ENCODE data around the gene KIN.

Gene KIN, protein sequence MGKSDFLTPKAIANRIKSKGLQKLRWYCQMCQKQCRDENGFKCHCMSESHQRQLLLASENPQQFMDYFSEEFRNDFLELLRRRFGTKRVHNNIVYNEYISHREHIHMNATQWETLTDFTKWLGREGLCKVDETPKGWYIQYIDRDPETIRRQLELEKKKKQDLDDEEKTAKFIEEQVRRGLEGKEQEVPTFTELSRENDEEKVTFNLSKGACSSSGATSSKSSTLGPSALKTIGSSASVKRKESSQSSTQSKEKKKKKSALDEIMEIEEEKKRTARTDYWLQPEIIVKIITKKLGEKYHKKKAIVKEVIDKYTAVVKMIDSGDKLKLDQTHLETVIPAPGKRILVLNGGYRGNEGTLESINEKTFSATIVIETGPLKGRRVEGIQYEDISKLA

DNA sequence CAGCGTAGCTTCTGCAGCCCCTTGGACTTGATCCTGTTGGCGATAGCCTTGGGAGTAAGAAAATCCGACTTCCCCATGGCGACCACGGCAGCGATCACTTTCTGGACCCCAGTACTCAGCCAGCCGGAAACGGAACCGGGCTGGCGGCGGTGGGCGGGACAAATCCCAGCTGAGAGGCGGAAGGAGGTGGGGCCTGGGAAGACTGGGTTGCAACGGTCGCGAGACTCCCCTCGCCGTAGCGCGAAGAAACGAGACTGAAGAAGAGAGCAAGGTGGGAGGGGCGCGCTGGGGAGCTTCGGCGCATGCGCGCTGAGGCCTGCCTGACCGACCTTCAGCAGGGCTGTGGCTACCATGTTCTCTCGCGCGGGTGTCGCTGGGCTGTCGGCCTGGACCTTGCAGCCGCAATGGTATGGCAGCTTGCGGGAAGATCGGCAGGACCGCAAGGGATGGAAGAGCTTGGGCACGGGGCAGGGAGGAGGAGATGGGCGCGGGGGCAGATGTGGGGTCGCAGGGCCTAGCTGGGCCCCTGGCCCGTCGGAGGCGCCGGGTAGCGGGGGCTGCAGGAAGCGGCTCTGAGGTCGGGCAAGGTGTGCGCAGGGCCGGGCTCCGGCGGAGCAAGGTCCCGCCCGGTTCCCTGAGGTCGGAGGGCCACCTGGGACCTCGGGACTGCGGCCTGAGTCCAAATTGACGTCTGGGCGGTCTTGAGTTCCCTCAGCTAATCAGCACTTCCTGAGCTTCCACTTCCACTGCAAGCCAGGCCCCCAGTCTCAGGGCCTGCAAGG, at the start of gene KIN, which contains the start of gene ATP5F1C:
Gene KIN (minus strand): TSS at position 137 of the 782 bp plus-strand sequence. CDS start 60 bp downstream, at position 77.
Gene ATP5F1C (plus strand): TSS at position 321 of the 782 bp plus-strand sequence. CDS start 31 bp downstream, at position 352.
- no peaks in the 10 kb centered on the region for H3K9me3 ChIP-seq (ENCODE audit: severe bottlenecking)
- peak within 1 kb of the TSS; percentile 84 for H3K27ac ChIP-seq
- no peaks in the 10 kb centered on the region for H3K27me3 ChIP-seq (ENCODE audit: insufficient read depth, low read depth, severe bottlenecking)
- DNase-seq: peak; percentile 91
- TF ChIP-seq, protein P1, sequence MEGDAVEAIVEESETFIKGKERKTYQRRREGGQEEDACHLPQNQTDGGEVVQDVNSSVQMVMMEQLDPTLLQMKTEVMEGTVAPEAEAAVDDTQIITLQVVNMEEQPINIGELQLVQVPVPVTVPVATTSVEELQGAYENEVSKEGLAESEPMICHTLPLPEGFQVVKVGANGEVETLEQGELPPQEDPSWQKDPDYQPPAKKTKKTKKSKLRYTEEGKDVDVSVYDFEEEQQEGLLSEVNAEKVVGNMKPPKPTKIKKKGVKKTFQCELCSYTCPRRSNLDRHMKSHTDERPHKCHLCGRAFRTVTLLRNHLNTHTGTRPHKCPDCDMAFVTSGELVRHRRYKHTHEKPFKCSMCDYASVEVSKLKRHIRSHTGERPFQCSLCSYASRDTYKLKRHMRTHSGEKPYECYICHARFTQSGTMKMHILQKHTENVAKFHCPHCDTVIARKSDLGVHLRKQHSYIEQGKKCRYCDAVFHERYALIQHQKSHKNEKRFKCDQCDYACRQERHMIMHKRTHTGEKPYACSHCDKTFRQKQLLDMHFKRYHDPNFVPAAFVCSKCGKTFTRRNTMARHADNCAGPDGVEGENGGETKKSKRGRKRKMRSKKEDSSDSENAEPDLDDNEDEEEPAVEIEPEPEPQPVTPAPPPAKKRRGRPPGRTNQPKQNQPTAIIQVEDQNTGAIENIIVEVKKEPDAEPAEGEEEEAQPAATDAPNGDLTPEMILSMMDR (IDR thresholded peaks at IDR 0.05; ENCODE audit: low read depth, low read length): no peak
- H3K4me3 ChIP-seq (ENCODE audit: low read depth, low read length): peak within 1 kb of the TSS; percentile 83
- peaks cover 4% of the 10 kb centered on the region; the same call in 1 of the 2 replicates for H3K36me3 ChIP-seq

DNA sequence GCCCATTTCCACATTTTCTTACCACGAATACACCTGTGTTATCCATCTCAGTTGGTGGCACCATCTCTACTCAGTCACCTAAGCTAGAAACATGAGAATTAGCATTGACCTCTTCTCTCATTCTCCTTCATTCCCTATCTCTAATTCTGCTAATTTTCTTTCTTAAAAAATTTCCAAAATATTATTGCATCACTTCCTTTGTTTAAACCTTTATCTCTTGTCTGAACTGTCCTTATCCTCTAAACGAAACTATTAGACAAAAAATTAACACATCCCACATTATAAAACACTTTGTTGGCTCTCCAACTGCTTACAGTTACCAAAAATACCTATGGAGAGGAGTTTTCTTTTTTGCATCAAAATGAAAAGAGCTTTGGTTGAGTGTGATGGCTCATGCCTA, 48.8 kb upstream of the KIN start:
- Histone ChIP-seq H3K27me3 (ENCODE audit: insufficient read depth, low read depth, severe bottlenecking) (no peaks in the 10 kb centered on the region), H3K27ac (no peak overlapping the region), H3K4me3 (ENCODE audit: low read depth, low read length) (no peak overlapping the region), H3K36me3 (no peaks in the 10 kb centered on the region), H3K9me3 (ENCODE audit: severe bottlenecking) (no peaks in the 10 kb centered on the region)
- DNase-seq: no peak
- TF ChIP-seq, protein P1 (IDR thresholded peaks at IDR 0.05; ENCODE audit: low read depth, low read length): no peak

DNA sequence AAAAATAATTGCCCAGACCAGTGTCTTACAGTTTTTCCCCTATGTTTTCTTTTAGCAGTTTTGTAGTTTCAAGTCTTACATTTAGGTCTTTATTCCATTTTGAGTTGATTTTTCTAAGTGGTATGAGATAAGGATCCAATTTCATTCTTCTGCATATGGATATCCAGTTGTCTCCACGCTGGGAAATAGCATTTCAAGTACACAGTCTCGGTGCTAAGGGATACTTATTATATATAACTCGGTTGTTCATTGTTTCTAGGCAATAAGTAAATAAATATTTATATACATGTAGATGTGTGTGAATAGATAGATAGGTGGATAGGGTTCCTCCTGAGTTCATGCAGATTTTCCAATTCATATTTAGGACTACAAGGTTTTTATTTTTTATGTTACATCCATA, 46.5 kb upstream of the KIN start:
- no peaks in the 10 kb centered on the region for H3K36me3 ChIP-seq
- no peak for DNase-seq
- TF ChIP-seq, protein P1 (IDR thresholded peaks at IDR 0.05; ENCODE audit: low read depth, low read length): no peak

DNA sequence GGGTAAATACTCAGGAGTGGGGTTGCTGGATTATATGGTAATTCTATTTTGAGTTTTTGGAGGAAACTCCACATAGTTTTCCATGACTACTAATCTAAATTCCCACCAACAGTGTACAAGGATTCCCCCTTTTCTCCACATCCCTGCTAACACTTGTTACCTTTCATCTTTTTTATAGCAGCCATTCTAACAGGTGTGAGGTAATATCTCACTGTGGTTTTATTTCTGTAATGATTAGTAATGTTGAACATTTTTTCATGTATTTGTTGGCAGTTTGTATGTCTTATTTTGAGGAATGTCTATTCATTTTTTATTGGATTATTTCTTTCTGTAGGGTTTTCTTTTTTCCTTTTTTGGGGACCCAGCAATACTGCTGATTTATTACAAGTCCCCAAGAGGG, 45.4 kb upstream of the KIN start:
- no peaks in the 10 kb centered on the region for H3K36me3 ChIP-seq
- TF ChIP-seq, protein P1 (IDR thresholded peaks at IDR 0.05; ENCODE audit: low read depth, low read length): no peak
- H3K9me3 ChIP-seq (ENCODE audit: severe bottlenecking): no peaks in the 10 kb centered on the region
- no peaks in the 10 kb centered on the region for H3K27me3 ChIP-seq (ENCODE audit: insufficient read depth, low read depth, severe bottlenecking)
- no peak overlapping the region for H3K4me3 ChIP-seq (ENCODE audit: low read depth, low read length)
- no peak for DNase-seq
- no peak overlapping the region for H3K27ac ChIP-seq

More for the DNA sequence above, 46.5 kb upstream of the KIN start:
- Histone ChIP-seq H3K27me3 (ENCODE audit: insufficient read depth, low read depth, severe bottlenecking) (no peaks in the 10 kb centered on the region), H3K4me3 (ENCODE audit: low read depth, low read length) (no peak overlapping the region), H3K9me3 (ENCODE audit: severe bottlenecking) (no peaks in the 10 kb centered on the region), H3K27ac (no peak overlapping the region)

DNA sequence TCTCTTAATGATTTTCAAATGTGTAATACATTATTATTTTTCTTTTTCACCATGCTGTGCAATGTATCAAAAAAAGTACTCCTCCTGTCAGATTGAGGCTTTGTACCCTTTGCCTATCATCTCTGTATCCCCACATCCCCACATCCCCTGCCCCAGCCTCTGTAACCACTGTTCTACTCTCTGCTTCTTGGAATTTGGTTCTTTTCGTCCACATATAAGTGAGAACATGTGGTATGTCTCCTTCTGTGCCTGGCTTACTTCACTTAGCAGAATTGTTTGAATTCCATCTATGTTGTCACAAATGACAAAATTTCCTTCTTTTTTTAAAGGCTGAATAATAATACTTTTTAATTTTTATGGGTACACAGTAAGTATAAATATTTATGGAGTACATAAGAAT, 44.3 kb upstream of the KIN start:
- Histone ChIP-seq H3K9me3 (ENCODE audit: severe bottlenecking) (no peaks in the 10 kb centered on the region), H3K36me3 (no peaks in the 10 kb centered on the region)

More for the DNA sequence above, 44.3 kb upstream of the KIN start:
- TF ChIP-seq, protein P1 (IDR thresholded peaks at IDR 0.05; ENCODE audit: low read depth, low read length): no peak
- Histone ChIP-seq H3K27ac (no peak overlapping the region), H3K27me3 (ENCODE audit: insufficient read depth, low read depth, severe bottlenecking) (no peaks in the 10 kb centered on the region), H3K4me3 (ENCODE audit: low read depth, low read length) (no peak overlapping the region)
- no peak for DNase-seq
